Measurements from ENCODE around the gene GUCY2C. TPM values are rescaled to one million over a fixed set of nuclear protein-coding genes. Genes with fewer than 3 reads are reported as not detected.

GUCY2C gene
- total RNA-seq, 2 experiments from 2014 or later = 0.16 to 0.32 TPM

DNA sequence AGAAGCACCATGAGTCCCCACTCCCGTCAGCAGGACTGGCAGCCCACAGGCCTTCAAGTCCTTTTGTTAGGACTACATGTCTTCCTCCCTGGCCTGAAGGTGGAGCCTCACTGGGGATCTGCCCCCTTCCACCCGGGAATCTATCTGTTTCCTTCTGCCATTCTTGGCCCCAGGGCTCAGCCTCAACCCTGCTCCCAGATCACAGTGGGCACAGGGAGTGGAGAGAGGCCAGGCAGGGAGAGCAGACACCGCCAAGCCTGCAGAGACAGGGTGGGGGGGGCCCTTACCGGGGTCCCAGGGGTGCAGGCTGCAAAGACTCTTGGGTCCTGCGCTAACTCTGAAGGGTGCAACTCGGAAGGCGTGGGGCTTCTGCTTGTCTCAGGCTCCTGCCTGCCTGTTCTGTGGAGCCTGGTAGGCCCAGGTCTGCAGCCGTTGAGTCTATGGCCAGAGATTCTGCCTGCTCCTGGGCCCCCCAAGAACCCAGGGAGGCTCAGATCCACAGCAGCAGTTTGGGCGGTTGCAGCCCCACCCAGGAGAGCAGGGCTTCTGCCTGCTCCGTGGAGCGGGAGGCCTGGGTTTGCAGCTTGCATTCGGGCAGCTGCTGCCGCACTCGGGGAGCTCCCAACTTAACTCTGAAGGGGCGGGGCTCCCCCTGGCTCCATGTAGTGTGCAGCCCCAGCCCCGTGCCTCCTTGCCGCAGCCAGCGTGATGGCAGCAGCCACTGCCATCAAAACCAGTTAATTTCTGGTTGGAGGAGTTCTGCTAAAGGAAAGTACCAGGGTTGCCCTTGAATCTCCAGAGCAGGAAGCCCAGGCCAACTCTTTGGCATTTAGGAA, 107.0 kb downstream of the GUCY2C start:
- H3K4me3 ChIP-seq (ENCODE audit: low read depth, low read length, poor library complexity, severe bottlenecking) = no peak overlapping the region
- no peak overlapping the region for H2AFZ ChIP-seq (ENCODE audit: low read length)
- H3K4me1 ChIP-seq (ENCODE audit: insufficient read depth, low read length, poor library complexity, severe bottlenecking) = peaks cover 19% of the 10 kb centered on the region
- POLR2A ChIA-PET = interaction anchor here (0.6 kb wide), 1 partner anchor 9 kb away, joined by 3 read pairs; no protein-coding TSS in a partner anchor
- no peaks in the 10 kb centered on the region for H4K20me1 ChIP-seq (ENCODE audit: insufficient read depth, low read length)
- TF ChIP-seq, protein P1, sequence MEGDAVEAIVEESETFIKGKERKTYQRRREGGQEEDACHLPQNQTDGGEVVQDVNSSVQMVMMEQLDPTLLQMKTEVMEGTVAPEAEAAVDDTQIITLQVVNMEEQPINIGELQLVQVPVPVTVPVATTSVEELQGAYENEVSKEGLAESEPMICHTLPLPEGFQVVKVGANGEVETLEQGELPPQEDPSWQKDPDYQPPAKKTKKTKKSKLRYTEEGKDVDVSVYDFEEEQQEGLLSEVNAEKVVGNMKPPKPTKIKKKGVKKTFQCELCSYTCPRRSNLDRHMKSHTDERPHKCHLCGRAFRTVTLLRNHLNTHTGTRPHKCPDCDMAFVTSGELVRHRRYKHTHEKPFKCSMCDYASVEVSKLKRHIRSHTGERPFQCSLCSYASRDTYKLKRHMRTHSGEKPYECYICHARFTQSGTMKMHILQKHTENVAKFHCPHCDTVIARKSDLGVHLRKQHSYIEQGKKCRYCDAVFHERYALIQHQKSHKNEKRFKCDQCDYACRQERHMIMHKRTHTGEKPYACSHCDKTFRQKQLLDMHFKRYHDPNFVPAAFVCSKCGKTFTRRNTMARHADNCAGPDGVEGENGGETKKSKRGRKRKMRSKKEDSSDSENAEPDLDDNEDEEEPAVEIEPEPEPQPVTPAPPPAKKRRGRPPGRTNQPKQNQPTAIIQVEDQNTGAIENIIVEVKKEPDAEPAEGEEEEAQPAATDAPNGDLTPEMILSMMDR (conservative IDR thresholded peaks at IDR 0.05; ENCODE audit: low read length) = no peak
- no peak for TF ChIP-seq EZH2phosphoT487 (IDR thresholded peaks at IDR 0.05; ENCODE audit: borderline replicate concordance, low read depth, low read length)
- H3K27ac ChIP-seq (ENCODE audit: low read depth, low read length, poor library complexity, severe bottlenecking) = no peak overlapping the region
- DNase-seq (ENCODE audit: low spot score) = no peak
- CTCF ChIA-PET (ENCODE audit: unreplicated experiment) = no interaction called here
- H3K9me3 ChIP-seq (ENCODE audit: low read length) = no peaks in the 10 kb centered on the region
- no peaks in the 10 kb centered on the region for H3K79me2 ChIP-seq (ENCODE audit: insufficient read depth, low read depth, low read length)
- no TSS peak for BruUV-seq (replicated peaks)
- H3K9me2 ChIP-seq (ENCODE audit: insufficient read depth, low read length) = no peaks in the 10 kb centered on the region
- H3K36me3 ChIP-seq (ENCODE audit: insufficient read depth, low read length) = peaks cover 5% of the 10 kb centered on the region
- H3K4me2 ChIP-seq (ENCODE audit: low read length) = no peak overlapping the region
- intact Hi-C loops (cut with micrococcal nuclease; ENCODE audit: unreplicated experiment) = no loop called here

DNA sequence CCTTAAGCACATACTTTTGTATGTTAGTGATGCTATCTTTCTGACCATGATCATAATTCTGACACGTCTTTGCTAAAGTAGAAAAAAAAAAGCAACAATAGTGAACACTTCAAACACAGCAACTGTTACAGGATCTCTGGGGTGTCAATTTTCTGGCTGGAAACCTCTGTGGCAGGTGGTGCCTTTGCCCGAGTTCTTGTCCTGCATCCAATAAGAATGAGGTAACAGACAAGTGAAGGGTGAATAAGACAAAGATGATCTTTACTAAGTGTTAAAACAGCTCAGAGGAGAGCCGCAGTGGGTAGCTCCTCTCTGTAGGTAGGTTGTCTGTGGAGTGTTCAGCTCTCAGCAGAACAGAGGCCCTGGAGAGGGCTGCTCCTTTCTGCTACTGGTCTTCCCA, 107.8 kb downstream of the GUCY2C start:
- H3K4me3 ChIP-seq (ENCODE audit: low read depth, low read length, poor library complexity, severe bottlenecking) = no peak overlapping the region
- no peak for DNase-seq (ENCODE audit: low spot score)
- TF ChIP-seq EZH2phosphoT487 (IDR thresholded peaks at IDR 0.05; ENCODE audit: borderline replicate concordance, low read depth, low read length) = no peak
- TF ChIP-seq, protein P1 (conservative IDR thresholded peaks at IDR 0.05; ENCODE audit: low read length) = no peak
- no peak overlapping the region for H3K4me2 ChIP-seq (ENCODE audit: low read length)
- CTCF ChIA-PET (ENCODE audit: unreplicated experiment) = no interaction called here
- H3K9me2 ChIP-seq (ENCODE audit: insufficient read depth, low read length) = no peaks in the 10 kb centered on the region
- peaks cover 19% of the 10 kb centered on the region for H3K4me1 ChIP-seq (ENCODE audit: insufficient read depth, low read length, poor library complexity, severe bottlenecking)
- H2AFZ ChIP-seq (ENCODE audit: low read length) = no peak overlapping the region
- H4K20me1 ChIP-seq (ENCODE audit: insufficient read depth, low read length) = no peaks in the 10 kb centered on the region
- no peak overlapping the region for H3K27ac ChIP-seq (ENCODE audit: low read depth, low read length, poor library complexity, severe bottlenecking)
- POLR2A ChIA-PET = interaction anchor here (0.6 to 0.8 kb wide), 2 partner anchors 10 to 24 kb away, joined by 3 to 4 read pairs; no protein-coding TSS in a partner anchor
- peaks cover 5% of the 10 kb centered on the region for H3K36me3 ChIP-seq (ENCODE audit: insufficient read depth, low read length)
- intact Hi-C loops (cut with micrococcal nuclease; ENCODE audit: unreplicated experiment) = no loop called here
- no peaks in the 10 kb centered on the region for H3K79me2 ChIP-seq (ENCODE audit: insufficient read depth, low read depth, low read length)
- no TSS peak for BruUV-seq (replicated peaks)
- no peaks in the 10 kb centered on the region for H3K9me3 ChIP-seq (ENCODE audit: low read length)

DNA sequence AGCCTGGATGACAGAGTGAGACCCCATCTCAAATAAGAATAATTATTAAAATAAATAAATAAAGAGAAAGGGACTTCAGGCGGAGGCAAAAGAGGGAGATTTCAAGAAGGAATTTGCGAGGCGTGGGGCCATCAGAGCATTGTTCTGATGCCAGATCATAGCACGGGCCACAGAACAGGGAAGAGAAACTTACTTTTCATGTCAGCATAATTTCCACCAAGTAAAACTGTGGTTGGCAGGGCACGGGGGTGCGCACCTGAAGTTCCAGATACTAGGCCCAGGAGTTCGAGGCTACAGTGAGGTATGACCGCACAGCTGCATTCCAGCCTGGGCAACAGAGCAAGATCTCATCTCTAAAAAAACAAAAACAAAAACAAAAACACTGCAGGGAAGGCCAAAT, 117.8 kb downstream of the GUCY2C start:
- no TSS peak for BruUV-seq (replicated peaks)
- DNase-seq (ENCODE audit: low spot score) = peak; percentile 79
- TF ChIP-seq, protein P1 (conservative IDR thresholded peaks at IDR 0.05; ENCODE audit: low read length) = no peak
- TF ChIP-seq EZH2phosphoT487 (IDR thresholded peaks at IDR 0.05; ENCODE audit: borderline replicate concordance, low read depth, low read length) = no peak
- ChIA-PET CTCF (ENCODE audit: unreplicated experiment) (interaction anchor here (0.9 kb wide), 1 partner anchor 34 kb away, joined by 3 read pairs; no protein-coding TSS in a partner anchor), POLR2A (interaction anchor here (0.7 to 1.5 kb wide), 5 partner anchors 13 to 41 kb away, joined by 3 to 6 read pairs (median 3); no protein-coding TSS in a partner anchor)
- Histone ChIP-seq H3K27ac (ENCODE audit: low read depth, low read length, poor library complexity, severe bottlenecking) (peak overlapping the region; percentile 93), H4K20me1 (ENCODE audit: insufficient read depth, low read length) (no peaks in the 10 kb centered on the region), H3K79me2 (ENCODE audit: insufficient read depth, low read depth, low read length) (no peaks in the 10 kb centered on the region), H3K36me3 (ENCODE audit: insufficient read depth, low read length) (no peaks in the 10 kb centered on the region), H2AFZ (ENCODE audit: low read length) (peak overlapping the region; percentile 81; the same call in 1 of the 2 replicates), H3K9me3 (ENCODE audit: low read length) (no peaks in the 10 kb centered on the region), H3K4me1 (ENCODE audit: insufficient read depth, low read length, poor library complexity, severe bottlenecking) (peaks cover 56% of the 10 kb centered on the region), H3K4me3 (ENCODE audit: low read depth, low read length, poor library complexity, severe bottlenecking) (no peak overlapping the region), H3K4me2 (ENCODE audit: low read length) (peak overlapping the region; percentile 46), H3K9me2 (ENCODE audit: insufficient read depth, low read length) (no peaks in the 10 kb centered on the region)
- intact Hi-C loops (cut with micrococcal nuclease; ENCODE audit: unreplicated experiment) = loop anchor here (5.0 kb wide), 1 partner anchor 341 kb away; no protein-coding TSS in a partner anchor
